HT1080 (cell line): ENCODE data around the gene ZEB1. TPM values are rescaled to one million over a fixed set of nuclear protein-coding genes. Genes with fewer than 3 reads are reported as not detected.
"Not testable (repeated sequence)": the region's sequence is repeated elsewhere in the genome, so short reads cannot be mapped to it uniquely, and the experiment has no call there.

ENCODE experiments used
- DNase-seq: peaks from one replicate; pipeline ENCODE4 v3.0.0-alpha.2; 2015; ENCODE audit warnings: low read depth
- total RNA-seq: library from RNA; depleted of rRNA; stranded (reverse); fragments of >200 nt; shearing (Covaris generic); gene quantifications from 2 replicates; pipeline ENCODE4 v1.2.3, GENCODE V29; 2014

Gene ZEB1
- total RNA-seq, 1 experiment from 2014 or later, result 35.2 TPM

GRCh38 chr10:31363696-31364095 is 44.7 kb downstream of the ZEB1 start:
- DNase-seq, result not testable (repeated sequence)

GRCh38 chr10:31364238-31364637 is 45.2 kb downstream of the ZEB1 start:
- not testable (repeated sequence) for DNase-seq

GRCh38 chr10:31366703-31367102 is 47.7 kb downstream of the ZEB1 start:
- DNase-seq, result no peak

GRCh38 chr10:31368724-31369123 is 49.7 kb downstream of the ZEB1 start:
- no peak for DNase-seq

GRCh38 chr10:31372439-31372838 is 53.4 kb downstream of the ZEB1 start:
- no peak for DNase-seq

DNA sequence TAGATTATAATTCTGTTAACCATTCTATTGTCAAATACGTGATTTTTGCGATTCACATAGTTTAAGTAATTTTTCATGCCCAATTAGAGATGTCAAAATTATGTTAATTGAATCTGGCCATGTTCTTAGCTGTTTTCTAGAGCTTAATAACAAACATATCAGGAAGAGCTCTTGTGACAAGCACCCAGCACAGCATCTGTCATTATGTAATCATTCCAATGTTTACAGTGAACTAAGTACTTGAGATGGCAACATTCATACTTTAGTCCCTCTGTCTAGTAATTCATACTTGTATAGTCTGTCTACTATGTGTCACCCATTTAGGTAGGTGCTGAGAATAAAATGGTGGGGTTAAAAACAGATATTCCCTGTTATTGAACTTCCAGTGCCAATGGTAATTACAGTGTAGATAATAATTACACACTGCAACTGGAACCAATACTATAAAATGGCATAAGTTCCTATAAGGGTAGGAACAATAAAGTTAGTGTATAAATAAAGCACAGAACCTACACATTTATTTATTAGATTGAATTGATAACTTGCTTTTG is 55.2 kb downstream of the ZEB1 start:
- DNase-seq, result no peak

GRCh38 chr10:31381171-31381570 is 62.2 kb downstream of the ZEB1 start:
- DNase-seq, result no peak

- DNase-seq, result peak; percentile 18
Measured at GRCh38 chr10:31381766-31382316, 62.8 kb downstream of the ZEB1 start.

DNA sequence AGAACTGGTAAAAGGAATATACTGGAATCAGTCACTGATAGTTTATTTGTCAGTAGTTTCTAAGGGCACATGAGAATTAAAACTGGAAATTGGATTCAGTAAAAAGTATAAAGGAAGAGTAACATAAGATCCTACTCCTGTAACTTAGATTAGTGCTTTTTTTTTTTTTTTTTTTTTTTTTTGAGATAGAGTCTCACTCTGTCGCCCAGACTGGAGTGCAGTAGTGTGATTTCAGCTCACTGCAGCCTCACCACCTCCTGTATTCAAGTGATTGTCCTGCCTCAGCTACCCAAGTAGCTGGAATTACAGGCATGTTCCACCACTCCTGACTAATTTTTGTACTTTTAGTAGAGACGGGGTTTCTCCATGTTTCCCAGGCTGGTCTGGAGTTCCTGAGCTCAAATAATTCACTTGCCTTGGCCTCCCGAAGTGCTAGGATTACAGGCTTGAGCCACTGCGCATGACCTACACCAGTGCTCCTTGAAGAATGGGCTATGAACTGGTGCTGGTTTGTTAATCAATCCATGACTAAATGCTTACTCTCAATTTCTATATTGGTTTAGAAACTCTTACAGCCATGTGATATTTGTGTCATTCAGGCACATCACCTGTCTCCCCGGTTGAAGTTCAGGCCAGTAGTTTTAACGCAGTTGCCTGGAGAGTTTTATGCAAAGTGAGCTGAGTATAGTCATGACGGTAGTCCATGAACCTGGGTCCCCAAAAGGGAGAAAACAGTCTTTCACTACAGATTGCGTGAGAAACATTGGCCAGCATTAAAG is 65.0 kb downstream of the ZEB1 start:
- DNase-seq, result no peak

- peak; percentile 21 for DNase-seq
Measured at GRCh38 chr10:31384589-31384949, 65.6 kb downstream of the ZEB1 start.

DNA sequence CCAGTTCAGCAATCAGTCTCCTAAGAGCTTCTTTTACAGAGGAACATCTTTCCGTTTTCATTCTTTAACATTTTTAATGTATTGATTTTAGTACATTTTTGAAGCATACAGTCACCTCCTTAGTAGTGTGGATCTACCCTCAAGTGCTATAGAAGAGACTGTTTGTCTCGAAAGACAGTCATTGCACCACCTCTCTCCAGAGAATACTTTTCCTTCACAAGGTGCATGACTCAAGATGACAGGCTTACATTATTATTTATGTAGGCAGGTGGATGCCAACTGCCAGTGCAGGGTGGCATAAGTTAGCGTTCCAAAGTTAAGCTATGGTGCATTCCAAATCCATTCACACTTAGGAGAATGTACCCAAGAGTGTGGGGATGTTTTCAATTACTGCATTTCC is 71.8 kb downstream of the ZEB1 start:
- DNase-seq, result no peak

GRCh38 chr10:31393844-31394243 is 74.8 kb downstream of the ZEB1 start:
- no peak for DNase-seq

GRCh38 chr10:31395695-31396094 is 76.7 kb downstream of the ZEB1 start:
- DNase-seq, result no peak

DNA sequence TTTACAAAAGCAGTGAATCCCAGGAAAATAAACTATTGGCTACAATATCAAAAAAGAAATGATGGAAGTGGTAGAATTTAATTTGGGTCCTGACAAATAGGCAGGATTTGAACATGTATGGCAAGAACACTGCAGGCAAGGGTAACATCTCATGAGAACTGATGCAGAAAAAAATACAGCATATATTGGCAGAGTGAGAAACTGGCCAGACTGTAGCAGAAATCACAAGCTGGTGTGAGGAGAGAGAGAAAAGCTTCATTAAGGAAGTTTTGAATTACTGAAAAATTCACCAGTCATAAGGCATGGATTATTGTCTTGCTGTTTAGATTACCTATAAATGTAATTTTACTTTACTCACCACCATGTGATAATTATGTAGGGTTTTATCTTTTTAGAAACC is 77.4 kb downstream of the ZEB1 start:
- no peak for DNase-seq

- no peak for DNase-seq
Measured at GRCh38 chr10:31397852-31398251, 78.8 kb downstream of the ZEB1 start.

- no peak for DNase-seq
Measured at GRCh38 chr10:31399171-31399570, 80.2 kb downstream of the ZEB1 start.

- no peak for DNase-seq
Measured at GRCh38 chr10:31399631-31400030, 80.6 kb downstream of the ZEB1 start.

- no peak for DNase-seq
Measured at GRCh38 chr10:31401287-31401686, 82.3 kb downstream of the ZEB1 start.

DNA sequence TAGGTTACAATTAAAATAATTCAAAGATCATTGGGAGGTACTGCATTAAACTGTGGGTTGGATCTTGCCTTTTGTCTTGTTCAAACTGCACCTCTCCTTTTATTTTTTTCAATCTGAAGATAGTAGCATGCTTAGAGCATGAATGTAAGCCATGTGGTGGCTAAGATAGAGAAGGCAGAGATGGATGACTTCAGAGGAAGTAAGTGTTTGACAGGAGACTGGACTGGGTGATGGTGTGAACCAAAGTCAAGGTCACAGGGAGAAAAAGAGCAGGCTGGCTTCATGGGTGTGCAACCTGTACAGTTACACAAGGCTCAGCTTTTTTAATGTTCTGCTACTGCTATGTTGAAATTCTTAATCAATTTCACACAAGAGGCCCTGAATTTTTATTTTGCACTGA is 85.6 kb downstream of the ZEB1 start:
- peak; percentile 48 for DNase-seq

GRCh38 chr10:31405829-31406228 is 86.8 kb downstream of the ZEB1 start:
- not testable (repeated sequence) for DNase-seq

- DNase-seq, result not testable (repeated sequence)
Measured at GRCh38 chr10:31412397-31412796, 93.4 kb downstream of the ZEB1 start.

- DNase-seq, result no peak
Measured at GRCh38 chr10:31413325-31413724, 94.3 kb downstream of the ZEB1 start.

GRCh38 chr10:31418481-31418880 is 99.5 kb downstream of the ZEB1 start:
- no peak for DNase-seq
